RPMI7951 (cell line): ENCODE results near the gene CYLD. TPM values are rescaled to one million over a fixed set of nuclear protein-coding genes. Genes with fewer than 3 reads are reported as not detected.

Experiments used
- DNase-seq: peaks from one replicate; pipeline ENCODE4 v3.0.0-alpha.2; 2012; ENCODE audit warnings: low read depth
- total RNA-seq: library from RNA; depleted of rRNA; stranded (reverse); fragments of >200 nt; shearing (Covaris generic); gene quantifications from 2 replicates; pipeline ENCODE4 v1.2.3, GENCODE V29; 2014; rRNA removed

The CYLD gene
- 39.3 and 39.5 TPM in 2 replicates for total RNA-seq

- DNase-seq = peak; percentile 99
These were observed at the start of gene CYLD for GRCh38 chr16:50741781-50742575. CYLD (plus strand) TSS chr16:50742086; CDS start chr16:50749699, 7,613 bp downstream.

GRCh38 chr16:50692644-50692998, 49.3 kb upstream of the CYLD start:
- no peak for DNase-seq

GRCh38 chr16:50692999-50693781, 48.7 kb upstream of the CYLD start, which contains the start of gene NOD2:
NOD2 (plus strand) TSS chr16:50693606; CDS start chr16:50699496, 5,890 bp downstream.
- DNase-seq = no peak

- no peak for DNase-seq
These were observed 47.7 kb upstream of the CYLD start for GRCh38 chr16:50694206-50694605.

- no peak for DNase-seq
These were observed 46.6 kb upstream of the CYLD start for GRCh38 chr16:50695017-50696000.

GRCh38 chr16:50696126-50696525, 45.8 kb upstream of the CYLD start:
- DNase-seq = no peak

GRCh38 chr16:50696575-50697420, 45.1 kb upstream of the CYLD start:
- peak; percentile 98 for DNase-seq

GRCh38 chr16:50697421-50697715, 44.5 kb upstream of the CYLD start:
- DNase-seq = no peak

- peak; percentile 89 for DNase-seq
These were observed 43.8 kb upstream of the CYLD start for GRCh38 chr16:50697881-50698767.

GRCh38 chr16:50699326-50700159, 42.3 kb upstream of the CYLD start:
- DNase-seq = no peak

- peak; percentile 88 for DNase-seq
These were observed 39.2 kb upstream of the CYLD start for GRCh38 chr16:50702725-50703124.

- DNase-seq = no peak
These were observed 37.6 kb upstream of the CYLD start for GRCh38 chr16:50704245-50704644.

- DNase-seq = peak; percentile 84
These were observed 36.3 kb upstream of the CYLD start for GRCh38 chr16:50705436-50706110.

- no peak for DNase-seq
These were observed 35.6 kb upstream of the CYLD start for GRCh38 chr16:50706250-50706649.

GRCh38 chr16:50708373-50709060, 33.4 kb upstream of the CYLD start:
- no peak for DNase-seq

GRCh38 chr16:50709061-50709684, 32.7 kb upstream of the CYLD start:
- DNase-seq = no peak

- DNase-seq = no peak
These were observed 31.9 kb upstream of the CYLD start for GRCh38 chr16:50709980-50710379.
